Measurements from ENCODE around the gene SPOP. TPM values are rescaled to one million over a fixed set of nuclear protein-coding genes. Genes with fewer than 3 reads are reported as not detected.

Gene SPOP
- total RNA-seq, 6 experiments from 2014 or later: 53.2 to 60.6 (median 55.6) TPM

DNA sequence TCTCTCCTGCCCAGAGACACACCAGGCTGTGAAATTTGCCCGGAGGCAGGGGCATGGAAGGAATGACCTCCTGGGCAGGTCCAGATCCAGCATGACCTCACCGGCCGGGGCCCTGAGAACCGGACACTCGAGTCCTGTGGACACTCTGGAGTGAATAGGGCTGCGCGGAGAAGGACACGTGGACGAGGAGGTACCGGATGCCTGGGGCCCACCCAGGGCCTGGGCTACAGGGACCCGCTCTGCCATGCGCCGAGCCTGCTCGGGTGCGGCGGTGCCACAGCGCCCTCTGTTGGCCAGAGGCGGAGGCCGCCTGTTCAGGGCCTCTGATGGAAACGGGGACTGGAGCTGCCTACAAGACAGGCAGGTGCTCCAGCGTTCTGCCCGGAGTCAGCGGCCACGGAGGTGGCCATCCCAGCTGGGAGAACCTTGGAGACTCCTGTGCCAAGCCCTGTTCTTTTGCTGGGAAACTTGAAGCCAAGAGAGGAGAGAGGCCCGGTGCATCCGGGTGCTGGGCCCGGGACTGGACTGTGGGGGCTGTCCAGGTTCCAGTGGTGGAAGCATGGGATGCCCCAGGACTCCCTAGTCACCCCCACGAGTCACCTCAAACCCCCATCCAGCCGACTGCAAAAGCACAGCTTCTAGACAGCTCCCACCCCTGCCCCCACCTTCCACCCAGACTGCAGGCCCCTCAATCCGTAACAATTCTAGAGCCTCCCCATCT is 121.5 kb downstream of the SPOP start:
- no peaks in the 10 kb centered on the region for H3K4me1 Mint-ChIP-seq (ENCODE audit: low read depth)
- H3K4me3 Mint-ChIP-seq: no peak overlapping the region
- H3K9me3 Mint-ChIP-seq: no peaks in the 10 kb centered on the region
- no peaks in the 10 kb centered on the region for H3K36me3 Mint-ChIP-seq (ENCODE audit: low read depth)
- TF ChIP-seq, protein P1, sequence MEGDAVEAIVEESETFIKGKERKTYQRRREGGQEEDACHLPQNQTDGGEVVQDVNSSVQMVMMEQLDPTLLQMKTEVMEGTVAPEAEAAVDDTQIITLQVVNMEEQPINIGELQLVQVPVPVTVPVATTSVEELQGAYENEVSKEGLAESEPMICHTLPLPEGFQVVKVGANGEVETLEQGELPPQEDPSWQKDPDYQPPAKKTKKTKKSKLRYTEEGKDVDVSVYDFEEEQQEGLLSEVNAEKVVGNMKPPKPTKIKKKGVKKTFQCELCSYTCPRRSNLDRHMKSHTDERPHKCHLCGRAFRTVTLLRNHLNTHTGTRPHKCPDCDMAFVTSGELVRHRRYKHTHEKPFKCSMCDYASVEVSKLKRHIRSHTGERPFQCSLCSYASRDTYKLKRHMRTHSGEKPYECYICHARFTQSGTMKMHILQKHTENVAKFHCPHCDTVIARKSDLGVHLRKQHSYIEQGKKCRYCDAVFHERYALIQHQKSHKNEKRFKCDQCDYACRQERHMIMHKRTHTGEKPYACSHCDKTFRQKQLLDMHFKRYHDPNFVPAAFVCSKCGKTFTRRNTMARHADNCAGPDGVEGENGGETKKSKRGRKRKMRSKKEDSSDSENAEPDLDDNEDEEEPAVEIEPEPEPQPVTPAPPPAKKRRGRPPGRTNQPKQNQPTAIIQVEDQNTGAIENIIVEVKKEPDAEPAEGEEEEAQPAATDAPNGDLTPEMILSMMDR (IDR thresholded peaks at IDR 0.05): peak; percentile 99
- peak; percentile 26 for DNase-seq
- H3K27ac Mint-ChIP-seq: no peak overlapping the region
- H3K27me3 Mint-ChIP-seq (ENCODE audit: insufficient read depth): peaks cover 3% of the 10 kb centered on the region

DNA sequence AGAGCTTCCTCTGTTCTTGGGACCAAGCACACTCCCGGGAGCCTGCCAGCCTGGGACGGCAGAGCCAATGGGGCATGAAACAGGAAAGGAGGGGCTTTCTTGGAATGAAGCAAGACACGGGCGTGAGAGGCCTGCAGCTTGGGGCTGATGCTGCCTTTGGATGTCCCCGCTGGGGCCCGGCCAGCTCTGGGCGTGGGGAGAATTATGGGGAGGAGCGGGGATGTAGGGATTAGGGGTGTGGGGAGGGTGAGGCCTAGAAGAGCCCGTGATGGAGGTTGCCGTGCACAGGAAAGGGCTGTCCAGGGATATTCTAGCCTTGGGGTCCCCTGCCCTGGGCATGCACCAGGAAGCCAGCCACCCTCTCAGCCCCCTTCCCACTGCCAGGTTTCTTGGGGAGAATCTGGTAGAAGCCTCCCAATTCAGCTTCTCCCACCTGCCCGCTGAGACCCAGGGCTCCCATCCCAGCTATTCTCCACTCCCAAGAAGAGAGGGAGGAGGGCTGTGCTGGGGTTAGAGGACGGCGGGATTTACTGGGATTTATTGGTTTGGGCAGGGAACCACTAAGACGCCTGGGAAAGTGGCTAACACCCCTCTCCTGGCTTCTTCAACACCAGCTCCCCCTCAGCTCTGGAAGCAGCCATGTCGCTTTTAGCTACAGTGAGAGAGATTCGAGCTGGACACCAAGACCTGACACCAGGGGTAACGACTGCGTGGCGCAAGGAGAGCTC is 122.2 kb downstream of the SPOP start:
- no peak overlapping the region for H3K27ac Mint-ChIP-seq
- no peak overlapping the region for H3K4me3 Mint-ChIP-seq

DNA sequence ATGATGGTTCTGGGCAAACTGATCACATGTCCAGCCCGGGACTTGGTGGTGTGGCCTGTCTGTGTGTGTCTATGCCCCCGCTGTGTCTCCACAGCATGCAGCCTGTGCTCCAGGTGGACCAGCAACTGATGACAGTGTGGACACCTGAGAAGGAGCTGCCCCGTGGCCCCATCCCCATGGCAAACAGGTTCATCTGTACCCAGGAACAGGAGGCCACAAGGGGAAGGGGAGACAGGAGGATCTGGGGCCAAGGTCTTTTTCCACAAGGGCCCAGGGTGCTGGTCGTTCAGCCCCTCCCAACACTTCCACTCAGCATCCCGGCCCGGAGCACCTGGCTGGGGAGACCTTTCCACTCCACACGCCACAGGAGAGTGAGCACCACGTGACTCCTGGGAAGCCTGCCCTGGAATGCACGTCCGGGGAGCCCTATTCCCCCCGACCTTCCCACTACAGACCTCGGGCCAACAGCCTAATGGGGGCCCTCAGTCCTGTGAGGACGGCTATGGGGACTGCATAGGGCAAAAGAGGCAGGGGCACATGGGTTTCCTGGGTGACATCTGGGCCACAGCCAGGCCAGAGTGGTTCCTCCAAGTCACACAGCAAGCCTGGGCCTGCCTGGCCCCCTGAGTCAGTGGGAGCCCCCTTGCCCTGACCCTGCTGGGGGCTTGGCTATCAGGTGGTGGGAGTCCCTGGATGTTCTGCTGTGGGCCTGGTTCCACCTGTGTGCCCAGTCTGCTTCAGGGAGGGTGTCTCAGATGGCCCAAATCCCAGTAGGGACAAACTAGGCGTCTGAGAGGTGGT is 123.0 kb downstream of the SPOP start:
- no peaks in the 10 kb centered on the region for H3K9me3 Mint-ChIP-seq
- peaks cover 3% of the 10 kb centered on the region for H3K27me3 Mint-ChIP-seq (ENCODE audit: insufficient read depth)
- TF ChIP-seq, protein P1 (IDR thresholded peaks at IDR 0.05): no peak
- no peak for DNase-seq
- no peak overlapping the region for H3K27ac Mint-ChIP-seq
- H3K36me3 Mint-ChIP-seq (ENCODE audit: low read depth): no peaks in the 10 kb centered on the region
- no peaks in the 10 kb centered on the region for H3K4me1 Mint-ChIP-seq (ENCODE audit: low read depth)
- no peak overlapping the region for H3K4me3 Mint-ChIP-seq

More for the DNA sequence above, 122.2 kb downstream of the SPOP start:
- DNase-seq: no peak
- TF ChIP-seq, protein P1 (IDR thresholded peaks at IDR 0.05): no peak
- Mint-ChIP-seq H3K27me3 (ENCODE audit: insufficient read depth) (peaks cover 3% of the 10 kb centered on the region), H3K9me3 (no peaks in the 10 kb centered on the region), H3K36me3 (ENCODE audit: low read depth) (no peaks in the 10 kb centered on the region), H3K4me1 (ENCODE audit: low read depth) (no peaks in the 10 kb centered on the region)

DNA sequence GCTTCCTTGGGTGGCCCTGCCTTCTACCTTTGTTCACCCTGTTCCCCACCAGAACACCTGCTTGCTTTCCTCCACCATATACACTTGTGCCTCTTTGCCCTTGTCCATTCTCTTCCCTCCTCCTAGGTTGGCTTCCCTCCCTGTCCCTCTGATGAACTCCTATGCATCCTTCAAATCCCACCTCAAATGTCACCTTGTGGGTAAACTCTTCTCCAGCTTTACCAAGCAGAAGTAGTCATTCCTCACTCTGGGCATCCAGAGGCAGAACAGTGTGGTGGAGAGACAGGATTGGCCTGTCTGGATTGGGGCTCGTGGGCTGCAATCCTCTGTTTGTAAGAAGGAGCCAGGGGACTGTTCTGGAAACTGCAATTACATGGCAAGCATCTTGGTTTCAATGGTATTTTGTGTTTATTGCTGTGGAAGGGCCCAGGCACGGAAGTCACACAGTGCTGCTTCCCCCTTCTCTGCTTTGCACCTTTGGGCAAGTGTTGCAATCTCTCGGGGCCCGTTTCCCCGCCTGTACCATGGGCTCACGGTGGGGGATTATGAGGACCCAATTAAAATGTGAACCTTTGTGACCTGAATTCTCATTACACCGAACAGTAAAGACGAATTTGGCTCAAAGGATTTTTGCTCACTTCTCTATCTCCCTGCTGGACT is 124.1 kb downstream of the SPOP start:
- no peak for DNase-seq
- TF ChIP-seq, protein P1 (IDR thresholded peaks at IDR 0.05): no peak
- no peaks in the 10 kb centered on the region for H3K9me3 Mint-ChIP-seq
- H3K27ac Mint-ChIP-seq: no peak overlapping the region
- no peaks in the 10 kb centered on the region for H3K4me1 Mint-ChIP-seq (ENCODE audit: low read depth)
- H3K4me3 Mint-ChIP-seq: no peak overlapping the region
- peaks cover 7% of the 10 kb centered on the region for H3K27me3 Mint-ChIP-seq (ENCODE audit: insufficient read depth)
- H3K36me3 Mint-ChIP-seq (ENCODE audit: low read depth): no peaks in the 10 kb centered on the region

DNA sequence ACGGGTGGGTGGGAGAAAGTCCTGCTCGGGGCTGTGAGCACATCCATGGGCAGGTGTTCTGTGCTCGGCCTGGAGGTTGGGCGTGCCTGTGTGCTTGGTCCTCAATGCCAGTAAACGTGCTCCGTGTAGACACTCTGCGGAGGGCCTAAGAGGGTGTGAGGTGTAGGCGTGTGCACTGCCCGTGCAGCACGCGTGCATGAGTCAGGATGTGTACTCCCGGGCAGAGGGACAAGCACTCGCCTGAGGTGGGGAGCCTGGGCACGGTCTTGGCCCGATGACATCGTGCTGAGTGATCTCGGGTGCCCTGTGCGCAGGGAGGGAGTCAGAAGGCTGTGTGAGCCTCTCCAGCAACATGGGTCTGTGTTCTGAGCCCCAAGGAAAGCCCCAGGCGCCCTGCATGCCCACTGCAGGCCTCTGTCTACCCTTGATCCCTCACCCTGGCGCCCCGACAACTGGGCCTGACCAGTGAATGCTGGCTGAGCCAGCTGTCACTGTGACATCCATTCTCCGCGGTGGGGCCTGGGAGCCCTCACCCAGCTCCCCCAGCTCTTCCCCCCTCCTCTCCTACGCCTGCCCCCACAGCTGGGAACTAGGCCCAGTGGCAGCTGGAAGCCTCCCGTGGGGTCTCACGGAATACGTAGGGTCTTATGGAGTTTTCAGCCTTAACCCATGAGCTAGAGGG is 125.7 kb downstream of the SPOP start:
- TF ChIP-seq, protein P1 (IDR thresholded peaks at IDR 0.05): no peak
- no peak overlapping the region for H3K27ac Mint-ChIP-seq
- DNase-seq: no peak

More for the DNA sequence above, 125.7 kb downstream of the SPOP start:
- no peaks in the 10 kb centered on the region for H3K36me3 Mint-ChIP-seq (ENCODE audit: low read depth)
- H3K27me3 Mint-ChIP-seq (ENCODE audit: insufficient read depth): peaks cover 9% of the 10 kb centered on the region
- no peak overlapping the region for H3K4me3 Mint-ChIP-seq
- H3K9me3 Mint-ChIP-seq: no peaks in the 10 kb centered on the region
- no peaks in the 10 kb centered on the region for H3K4me1 Mint-ChIP-seq (ENCODE audit: low read depth)
